Smooth muscle cell (in vitro differentiated cells): ENCODE results near the gene PODN. TPM values are rescaled to one million over a fixed set of nuclear protein-coding genes. Genes with fewer than 3 reads are reported as not detected.

Experiments used
- DNase-seq: peaks from one replicate; lab custom pipeline; 2025; ENCODE audit not compliant: unreplicated experiment; lab: John Stamatoyannopoulos, UW
- H2AFZ ChIP-seq: fragments of 200-600 bp; sonication (generic); 2 replicates; pipeline ENCODE4 v1.6.0; 2016; ENCODE audit warnings: antibody characterized with exemption, low read depth, mild to moderate bottlenecking
- H3F3A ChIP-seq: fragments of 200-600 bp; sonication (generic); 2 replicates; pipeline ENCODE4 v1.6.0; 2017; ENCODE audit warnings: antibody characterized with exemption, low read depth
- H3K27ac ChIP-seq: fragments of 200-600 bp; sonication (generic); 2 replicates; pipeline ENCODE4 v1.5.1; 2016; ENCODE audit warnings: low read depth, mild to moderate bottlenecking
- H3K27me3 ChIP-seq: fragments of 200-600 bp; sonication (generic); 2 replicates; pipeline ENCODE4 v1.6.1; 2016; ENCODE audit warnings: low read depth, mild to moderate bottlenecking
- H3K36me3 ChIP-seq: fragments of 200-600 bp; sonication (generic); 2 replicates; pipeline ENCODE4 v1.5.1; 2016; ENCODE audit warnings: low read depth
- H3K4me1 ChIP-seq: fragments of 200-600 bp; sonication (generic); 2 replicates; pipeline ENCODE4 v1.5.1; 2016; ENCODE audit warnings: low read depth
- H3K4me2 ChIP-seq: fragments of 200-600 bp; sonication (generic); 2 replicates; pipeline ENCODE4 v1.6.0; 2016; ENCODE audit warnings: mild to moderate bottlenecking
- H3K4me3 ChIP-seq: fragments of 200-600 bp; sonication (generic); 2 replicates; pipeline ENCODE4 v1.5.1; 2016; ENCODE audit warnings: mild to moderate bottlenecking
- H3K79me2 ChIP-seq: fragments of 200-600 bp; sonication (generic); 2 replicates; pipeline ENCODE4 v1.6.0; 2016; ENCODE audit warnings: low read depth, mild to moderate bottlenecking
- H3K9ac ChIP-seq: fragments of 200-600 bp; sonication (generic); 2 replicates; pipeline ENCODE4 v1.6.0; 2016; ENCODE audit warnings: low read depth
- H3K9me3 ChIP-seq: fragments of 200-600 bp; sonication (generic); replicated peaks from 2 replicates; pipeline ENCODE4 v1.5.1; 2016; ENCODE audit warnings: low read depth
- H4K20me1 ChIP-seq: fragments of 200-600 bp; sonication (generic); 2 replicates; pipeline ENCODE4 v1.6.0; 2016; ENCODE audit warnings: low read depth
- CTCF ChIP-seq: fragments of 200-600 bp; sonication (generic); IDR thresholded peaks from 2 replicates; pipeline ENCODE4 v1.5.1; 2017; ENCODE audit warnings: borderline replicate concordance, mild to moderate bottlenecking, antibody characterized with exemption; ENCODE audit not compliant: insufficient read depth, poor library complexity, severe bottlenecking
- WGBS: methylation state at CpG from one replicate; pipeline ENCODE4 v1.1.7; 2016; ENCODE audit warnings: low lambda C conversion rate; 5-methylcytosine and 5-hydroxymethylcytosine counted together
- polyA plus RNA-seq: library from polyadenylated mRNA; unstranded; fragments of >200 nt; fragmentation: Nextera tagmentation; extraction: Ambion mirVana; gene quantifications from 2 replicates; pipeline ENCODE4 v1.2.1, GENCODE V29; 2016
- total RNA-seq: library from RNA; depleted of rRNA; stranded (reverse); fragments of >200 nt; gene quantifications from 2 replicates; pipeline ENCODE4 v1.2.3, GENCODE V29; 2014

Gene PODN
- total and polyA plus RNA-seq, 2 experiments from 2014 or later, result 0.27 to 0.45 TPM

DNA sequence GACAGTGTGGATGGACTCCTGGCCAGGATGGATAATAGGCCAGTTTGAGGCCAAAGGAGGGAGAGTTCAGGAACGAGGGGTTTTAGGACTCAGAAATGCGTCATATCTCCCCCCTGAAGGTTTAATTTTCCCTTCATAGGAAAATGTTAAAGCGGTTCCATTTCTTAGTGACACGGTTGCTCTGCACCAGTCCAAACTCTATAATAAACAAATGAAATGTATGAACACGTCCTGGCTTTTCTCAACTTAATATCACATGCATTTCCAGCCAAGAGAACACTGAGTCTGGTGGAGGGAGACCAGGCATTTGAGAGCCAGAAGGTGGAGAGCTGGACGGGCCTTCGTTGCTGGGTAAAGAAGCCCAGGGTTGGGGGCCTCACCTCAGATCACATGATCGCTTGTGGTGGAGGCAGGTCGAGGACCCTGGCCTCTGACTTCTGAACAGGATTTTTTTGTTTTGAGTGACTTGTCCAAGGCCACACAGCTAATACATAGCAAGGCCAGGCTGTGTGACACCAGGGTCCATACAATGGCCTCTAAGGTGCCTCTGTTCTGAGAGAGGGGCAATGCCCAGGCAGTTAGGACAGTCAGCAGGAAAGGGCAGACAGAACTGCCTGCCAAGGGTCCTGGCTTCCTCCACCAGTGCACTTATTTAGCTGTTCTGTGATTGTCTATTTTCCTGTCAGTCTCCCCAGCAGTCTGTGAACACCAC is 69.0 kb downstream of the PODN start:
- TF ChIP-seq CTCF, result no peak
- Histone ChIP-seq H3K9ac (no peak overlapping the region), H3K4me2 (no peak overlapping the region), H3K27me3 (no peaks in the 10 kb centered on the region), H3K27ac (no peak overlapping the region), H4K20me1 (no peaks in the 10 kb centered on the region), H3K79me2 (no peaks in the 10 kb centered on the region), H3K36me3 (no peaks in the 10 kb centered on the region), H2AFZ (no peak overlapping the region), H3K4me1 (no peaks in the 10 kb centered on the region), H3K9me3 (no peaks in the 10 kb centered on the region), H3F3A (no peaks in the 10 kb centered on the region), H3K4me3 (no peak overlapping the region)
- no peak for DNase-seq
- 92% methylated on average over 9 of the region's 9 CpGs for WGBS

- no peaks in the 10 kb centered on the region for H3K79me2 ChIP-seq
- H3K4me1 ChIP-seq, result no peaks in the 10 kb centered on the region
- TF ChIP-seq CTCF, result no peak
- no peaks in the 10 kb centered on the region for H3K27me3 ChIP-seq
- no peak overlapping the region for H2AFZ ChIP-seq
- no peaks in the 10 kb centered on the region for H3F3A ChIP-seq
- no peak overlapping the region for H3K9ac ChIP-seq
- no peak for DNase-seq
- H3K9me3 ChIP-seq, result no peaks in the 10 kb centered on the region
- H4K20me1 ChIP-seq, result no peaks in the 10 kb centered on the region
- no peak overlapping the region for H3K4me2 ChIP-seq
- 69% methylated on average over 2 of the region's 2 CpGs for WGBS
- no peak overlapping the region for H3K4me3 ChIP-seq
- H3K36me3 ChIP-seq, result no peaks in the 10 kb centered on the region
- no peak overlapping the region for H3K27ac ChIP-seq
Observed at GRCh38 chr1:53131590-53131938, 69.6 kb downstream of the PODN start.

- Histone ChIP-seq H3K4me1 (no peaks in the 10 kb centered on the region), H4K20me1 (no peaks in the 10 kb centered on the region), H3K27ac (no peak overlapping the region), H3K9ac (no peak overlapping the region), H3K36me3 (no peaks in the 10 kb centered on the region), H3K9me3 (no peaks in the 10 kb centered on the region), H3K27me3 (no peaks in the 10 kb centered on the region), H3F3A (no peaks in the 10 kb centered on the region), H2AFZ (no peak overlapping the region), H3K79me2 (no peaks in the 10 kb centered on the region), H3K4me2 (no peak overlapping the region), H3K4me3 (no peak overlapping the region)
- TF ChIP-seq CTCF, result no peak
- 91% methylated on average over 8 of the region's 8 CpGs for WGBS
- no peak for DNase-seq
Observed at GRCh38 chr1:53132176-53132575, 70.2 kb downstream of the PODN start.
